LNCaP clone FGC (cell line): Measurements from ENCODE around the gene ANO10.

Experiments
- DNase-seq: peaks from one replicate; pipeline ENCODE4 v3.0.0-alpha.2; 2011; ENCODE audit warnings: low read depth
- H3K4me3 ChIP-seq: 2 replicates; pipeline ENCODE4 v1.5.1; 2011; ENCODE audit warnings: mild to moderate bottlenecking, low read depth, low read length, control low read depth
- CTCF ChIP-seq: IDR thresholded peaks from 2 replicates; pipeline ENCODE4 v1.5.1; 2012; ENCODE audit warnings: mild to moderate bottlenecking; ENCODE audit not compliant: control insufficient read depth, insufficient read depth; ENCODE audit errors: extremely low read depth

ANO10 gene

GRCh38 chr3:43400781-43401730 is 220.8 kb downstream of the ANO10 start:
- H3K4me3 ChIP-seq = no peak overlapping the region
- DNase-seq = no peak
- TF ChIP-seq CTCF = no peak

DNA sequence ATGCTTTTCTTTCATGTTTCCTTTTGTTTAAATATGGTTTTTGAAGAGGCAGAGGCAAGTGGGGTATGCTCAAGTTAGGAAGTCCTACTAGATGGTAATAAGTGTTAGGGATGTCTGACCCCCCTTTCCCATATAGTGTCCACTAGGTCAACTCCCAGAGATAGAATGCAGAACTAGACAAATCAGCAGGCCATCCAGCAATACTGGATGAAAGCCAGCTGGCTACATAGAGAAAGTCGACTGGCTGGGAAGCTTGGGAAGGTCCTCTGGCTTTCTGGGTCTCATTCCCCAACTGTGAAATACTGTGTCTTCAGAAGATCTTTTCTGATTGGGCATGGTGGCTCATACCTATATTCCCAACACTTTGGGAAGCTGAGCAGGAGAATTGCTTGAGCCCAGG is 221.6 kb downstream of the ANO10 start:
- no peak for TF ChIP-seq CTCF
- no peak for DNase-seq
- H3K4me3 ChIP-seq = no peak overlapping the region

DNA sequence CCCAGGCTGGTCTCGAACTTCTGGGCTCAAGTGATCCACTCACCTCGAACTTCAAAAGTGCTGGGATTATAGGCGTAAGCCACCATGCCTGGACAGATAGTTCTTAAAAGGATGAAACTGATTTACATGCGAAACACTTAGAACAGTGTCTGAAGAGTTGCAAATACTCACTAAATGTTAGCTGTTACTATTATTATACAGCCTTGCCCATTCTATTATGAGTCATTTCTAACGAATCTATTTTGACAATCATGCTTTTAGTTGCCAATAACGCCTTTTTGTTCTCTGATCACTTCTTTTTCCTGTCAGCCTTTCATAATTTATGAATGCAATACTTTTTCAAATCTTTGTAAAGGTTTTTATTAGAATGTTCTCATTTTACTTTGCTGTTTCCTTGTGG is 222.8 kb downstream of the ANO10 start:
- DNase-seq = no peak
- no peak for TF ChIP-seq CTCF
- H3K4me3 ChIP-seq = no peak overlapping the region

GRCh38 chr3:43394041-43394554 is 227.7 kb downstream of the ANO10 start:
- TF ChIP-seq CTCF = no peak
- DNase-seq = no peak

GRCh38 chr3:43391621-43392020 is 230.2 kb downstream of the ANO10 start:
- no peak for TF ChIP-seq CTCF
- H3K4me3 ChIP-seq = no peak overlapping the region
- no peak for DNase-seq

More at GRCh38 chr3:43394041-43394554, 227.7 kb downstream of the ANO10 start:
- H3K4me3 ChIP-seq = no peak overlapping the region

DNA sequence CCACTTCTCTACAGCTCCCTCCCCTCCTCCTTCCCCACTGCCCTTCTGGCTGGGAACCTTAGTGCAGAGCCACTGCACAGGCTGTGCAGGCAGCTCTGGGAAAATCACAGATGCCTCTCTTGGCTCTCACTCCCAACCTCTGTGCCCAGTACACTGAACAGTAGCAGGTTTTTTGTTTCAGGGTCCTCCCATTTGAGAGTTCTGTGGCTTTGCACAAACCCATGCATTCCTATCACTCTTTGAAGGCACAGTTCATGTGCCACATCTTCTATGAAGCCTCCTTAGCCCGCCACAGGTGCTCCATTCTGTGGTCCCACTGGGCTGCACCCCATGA is 231.6 kb downstream of the ANO10 start:
- no peak for DNase-seq

More for the DNA sequence above, 231.6 kb downstream of the ANO10 start:
- no peak overlapping the region for H3K4me3 ChIP-seq
- no peak for TF ChIP-seq CTCF
